Stimulated activated CD4-positive, alpha-beta T cell treated with anti-CD3 and anti-CD28 coated beads, Interleukin-4, amount 100 ng/mL, for 48 hours (primary cell): Measurements from ENCODE around the gene SEMA3F.

Experiments used
- DNase-seq, 2 donors: peaks; one replicate each; pipeline ENCODE4 v3.0.0-alpha.2; 2020; ENCODE audit warnings: low read depth in 2 of 2

The SEMA3F gene

DNA sequence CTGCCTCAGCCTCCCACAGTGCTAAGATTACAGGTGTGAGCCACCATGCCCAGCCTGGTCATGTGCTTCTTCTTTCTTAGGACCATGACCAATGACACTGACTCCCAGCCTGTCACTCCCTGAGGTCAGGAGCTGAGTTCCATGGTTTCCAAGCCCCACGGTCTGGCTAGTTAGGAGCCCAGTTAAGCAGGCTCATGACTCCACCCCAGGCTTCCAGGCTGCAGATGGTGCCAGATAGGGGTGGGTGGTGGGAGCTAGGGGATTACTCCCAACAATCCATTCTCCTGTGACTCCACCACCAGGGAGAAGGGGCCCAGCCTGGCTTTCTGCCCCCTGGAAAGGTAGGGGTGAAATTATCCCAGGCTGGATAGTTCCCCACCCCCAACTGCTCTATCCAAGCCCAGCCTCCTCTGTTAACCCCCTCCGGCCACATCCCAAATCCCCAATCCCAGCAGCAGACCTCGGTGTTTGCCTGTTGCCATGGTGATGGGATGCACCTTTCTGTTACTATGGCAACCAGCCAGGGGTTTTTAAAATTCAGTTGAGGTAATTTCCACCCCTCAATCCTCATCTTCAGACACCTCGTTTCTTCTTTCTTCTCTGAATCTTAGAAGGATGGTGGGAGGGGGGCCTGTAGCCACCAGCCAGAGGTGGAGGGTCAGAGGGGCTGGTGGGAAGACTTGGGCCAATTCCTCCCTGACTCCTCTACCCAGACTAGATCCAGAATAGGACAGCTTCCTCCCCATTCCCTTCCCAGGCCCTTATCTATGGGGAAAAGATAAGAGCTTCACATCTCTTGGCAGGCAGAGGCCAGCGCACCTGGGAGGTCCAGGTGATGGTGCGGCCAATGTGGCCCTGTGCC is 22.5 kb upstream of the SEMA3F start:
- no peak for DNase-seq

DNA sequence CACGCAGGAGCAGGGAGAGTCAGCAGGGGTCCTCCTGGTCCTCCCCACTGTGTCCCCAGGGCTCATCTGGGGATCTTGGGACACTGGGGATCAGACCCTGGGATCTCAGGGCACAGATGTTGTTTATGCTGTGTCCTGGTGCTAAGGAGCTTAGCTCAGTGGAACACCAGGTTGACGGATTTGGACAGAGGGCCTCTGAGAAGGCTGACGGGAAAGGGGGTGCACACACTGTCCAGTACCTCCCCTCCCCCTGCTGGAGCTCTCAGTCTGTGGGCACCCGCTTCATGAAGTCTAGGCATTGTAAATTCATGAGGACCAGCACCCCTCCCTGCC is 21.9 kb upstream of the SEMA3F start:
- DNase-seq: no peak

GRCh38 chr3:50134367-50134766 is 20.8 kb upstream of the SEMA3F start:
- DNase-seq: no peak

DNA sequence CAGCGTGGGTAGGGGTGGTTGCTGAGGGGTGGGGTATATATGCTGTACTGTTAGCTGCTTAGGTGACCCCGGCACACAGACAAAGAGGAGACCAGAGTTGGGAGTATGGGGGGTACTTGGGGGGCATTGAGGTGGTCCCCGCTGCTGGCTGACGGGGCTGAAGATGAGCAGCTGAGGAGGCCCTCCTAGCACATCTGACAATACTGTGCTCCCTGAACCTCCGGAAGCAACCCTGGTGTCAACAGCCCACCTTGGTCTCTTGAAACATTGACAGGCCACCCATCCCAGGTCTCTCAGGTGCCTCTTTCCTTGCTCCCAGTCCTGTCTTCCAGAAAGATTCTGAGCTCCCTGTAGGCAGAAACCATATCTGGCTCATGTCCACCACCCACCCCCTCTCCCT is 19.2 kb upstream of the SEMA3F start:
- DNase-seq: no peak

DNA sequence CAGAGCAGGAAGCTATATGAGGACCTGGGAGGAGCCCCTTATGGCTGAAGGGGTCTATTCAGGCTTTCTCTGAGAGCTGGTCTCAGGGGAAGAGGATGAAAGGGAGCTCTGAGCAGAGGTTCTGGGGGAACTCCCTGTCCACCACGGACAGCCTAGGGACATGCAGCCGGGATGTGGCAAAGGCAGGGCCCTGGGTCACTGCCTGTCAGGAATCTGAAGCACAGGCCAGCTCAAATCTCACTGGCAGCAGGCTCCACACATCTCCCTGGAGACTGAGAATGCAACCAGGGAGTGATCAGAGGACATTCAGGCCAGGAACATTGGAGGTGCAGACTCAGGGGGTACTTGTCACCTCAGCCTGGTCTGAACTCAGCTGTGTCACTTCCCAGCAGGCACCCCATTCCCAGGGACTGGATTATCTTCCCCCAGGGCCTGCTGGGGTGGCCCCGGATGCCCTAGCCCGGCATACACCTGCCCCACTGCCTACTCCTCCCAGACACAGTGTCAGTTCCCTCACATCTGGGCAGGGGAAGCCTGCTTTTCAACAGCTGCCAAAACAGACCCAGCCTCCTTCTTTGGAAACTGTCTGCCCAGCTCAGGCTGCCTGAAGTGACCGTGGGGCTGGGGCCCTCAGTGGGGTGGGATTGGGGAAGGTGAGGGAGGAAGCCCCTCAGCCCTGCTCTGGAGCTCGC is 18.3 kb upstream of the SEMA3F start:
- DNase-seq: no peak

- no peak for DNase-seq
Observed at GRCh38 chr3:50137531-50137930, 17.6 kb upstream of the SEMA3F start.

DNA sequence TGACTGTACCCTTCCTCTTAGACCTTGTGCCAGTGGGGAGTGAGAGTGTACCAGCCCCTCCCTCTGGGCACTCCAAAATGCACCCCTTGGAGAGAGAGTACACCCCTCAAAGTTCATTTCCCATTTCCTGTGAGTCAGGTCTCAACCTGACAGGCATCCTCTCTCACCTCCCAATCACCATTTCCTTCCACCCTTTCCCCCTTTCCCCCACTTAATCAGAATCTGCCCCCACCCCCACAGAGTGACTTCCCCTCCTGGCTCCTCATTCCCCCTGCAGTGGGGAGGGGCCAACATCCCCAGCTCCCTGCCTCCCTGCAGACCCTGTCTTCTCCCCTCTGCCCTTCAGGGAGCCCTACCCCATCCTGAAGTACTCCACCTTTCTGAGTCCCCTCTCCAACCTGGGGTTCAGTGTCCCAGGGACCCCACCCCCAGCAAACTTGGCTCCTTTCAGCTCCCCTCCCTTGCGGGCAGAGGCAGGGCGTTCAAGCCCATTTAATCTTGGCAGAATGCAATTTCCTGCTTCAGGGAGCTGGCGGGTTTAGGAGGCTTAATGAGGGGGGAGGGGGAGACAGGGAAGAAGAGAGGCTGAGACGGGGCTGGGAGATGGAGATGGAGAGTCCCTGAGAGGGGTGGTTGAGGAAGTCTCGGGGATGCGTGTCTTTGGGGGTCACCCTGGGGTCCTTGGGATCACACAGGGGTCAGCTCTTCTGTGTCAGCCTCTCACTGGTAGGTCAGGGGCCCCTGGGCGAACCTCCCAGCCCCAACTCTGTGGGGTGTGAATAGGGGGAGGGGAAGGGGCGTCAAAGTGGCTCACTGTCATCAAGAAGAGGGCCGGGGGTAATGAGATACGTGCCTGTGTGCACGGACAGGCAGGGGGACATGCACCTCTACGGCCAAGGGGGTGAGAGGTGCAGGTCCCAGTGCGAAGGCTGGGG is 16.6 kb upstream of the SEMA3F start:
- no peak for DNase-seq

- no peak for DNase-seq
Observed at GRCh38 chr3:50139308-50139707, 15.8 kb upstream of the SEMA3F start.

- DNase-seq: no peak
Observed at GRCh38 chr3:50139718-50140423, 15.3 kb upstream of the SEMA3F start.

GRCh38 chr3:50140990-50141389 is 14.1 kb upstream of the SEMA3F start:
- DNase-seq: no peak

GRCh38 chr3:50146316-50146901 is 8.7 kb upstream of the SEMA3F start:
- DNase-seq: no peak

GRCh38 chr3:50147016-50147415 is 8.1 kb upstream of the SEMA3F start:
- DNase-seq: no peak

DNA sequence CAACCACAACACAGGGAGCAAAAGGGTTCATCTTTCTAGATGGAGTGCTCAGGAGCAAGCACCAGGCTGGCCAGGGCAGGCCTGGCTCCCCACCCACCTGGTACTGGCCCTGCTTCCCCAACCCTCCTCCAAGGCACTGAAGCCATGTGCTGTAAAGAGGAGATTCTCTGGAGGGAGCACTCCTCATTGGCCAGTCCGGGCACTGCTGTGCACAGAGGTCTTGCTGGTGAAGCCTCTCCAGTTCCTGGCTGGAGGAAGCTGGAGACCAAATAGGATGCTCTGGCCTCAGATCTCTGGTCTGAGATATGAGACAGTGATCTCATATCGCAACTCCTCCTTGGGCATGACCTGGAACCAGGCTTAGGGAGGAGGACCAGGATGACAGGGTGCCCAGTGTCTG is 7.7 kb upstream of the SEMA3F start:
- no peak for DNase-seq

DNA sequence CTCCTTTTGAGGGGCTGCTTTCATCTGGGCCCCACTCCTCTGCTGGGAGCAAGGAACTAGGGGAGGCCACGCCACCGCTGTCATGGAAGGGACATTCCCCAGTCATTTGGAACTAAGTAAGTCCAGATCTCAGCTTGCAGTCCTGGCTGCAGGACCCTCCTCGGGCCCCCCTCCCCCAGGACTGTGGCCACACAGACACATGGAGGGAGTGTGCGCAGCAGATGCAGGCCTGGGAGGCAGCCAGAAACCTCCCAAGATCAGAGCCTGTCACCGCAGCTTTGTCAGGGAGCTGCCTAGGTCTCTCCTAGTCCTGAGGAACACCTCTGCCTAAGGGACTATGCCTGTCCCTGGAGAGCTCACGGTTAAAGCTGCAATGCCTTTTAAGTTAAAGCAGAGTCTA is 7.3 kb upstream of the SEMA3F start:
- no peak for DNase-seq

DNA sequence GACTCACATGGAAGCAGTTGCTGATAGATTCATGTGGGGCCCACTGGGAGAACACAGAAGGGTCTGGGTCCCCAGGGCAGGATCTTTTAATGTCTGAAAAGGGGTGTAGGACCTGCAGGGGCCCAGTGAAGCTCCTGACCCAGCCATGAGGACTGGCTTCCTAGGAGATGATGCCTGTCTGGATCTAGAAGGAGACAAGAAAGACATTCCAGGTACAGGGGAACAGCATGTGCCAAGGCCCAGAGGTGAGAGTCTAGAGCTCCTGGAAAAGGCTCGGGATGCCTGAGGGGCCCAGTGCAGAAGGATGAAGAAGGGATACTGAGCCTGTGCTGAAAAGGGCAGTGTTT is 4.7 kb upstream of the SEMA3F start:
- no peak for DNase-seq

DNA sequence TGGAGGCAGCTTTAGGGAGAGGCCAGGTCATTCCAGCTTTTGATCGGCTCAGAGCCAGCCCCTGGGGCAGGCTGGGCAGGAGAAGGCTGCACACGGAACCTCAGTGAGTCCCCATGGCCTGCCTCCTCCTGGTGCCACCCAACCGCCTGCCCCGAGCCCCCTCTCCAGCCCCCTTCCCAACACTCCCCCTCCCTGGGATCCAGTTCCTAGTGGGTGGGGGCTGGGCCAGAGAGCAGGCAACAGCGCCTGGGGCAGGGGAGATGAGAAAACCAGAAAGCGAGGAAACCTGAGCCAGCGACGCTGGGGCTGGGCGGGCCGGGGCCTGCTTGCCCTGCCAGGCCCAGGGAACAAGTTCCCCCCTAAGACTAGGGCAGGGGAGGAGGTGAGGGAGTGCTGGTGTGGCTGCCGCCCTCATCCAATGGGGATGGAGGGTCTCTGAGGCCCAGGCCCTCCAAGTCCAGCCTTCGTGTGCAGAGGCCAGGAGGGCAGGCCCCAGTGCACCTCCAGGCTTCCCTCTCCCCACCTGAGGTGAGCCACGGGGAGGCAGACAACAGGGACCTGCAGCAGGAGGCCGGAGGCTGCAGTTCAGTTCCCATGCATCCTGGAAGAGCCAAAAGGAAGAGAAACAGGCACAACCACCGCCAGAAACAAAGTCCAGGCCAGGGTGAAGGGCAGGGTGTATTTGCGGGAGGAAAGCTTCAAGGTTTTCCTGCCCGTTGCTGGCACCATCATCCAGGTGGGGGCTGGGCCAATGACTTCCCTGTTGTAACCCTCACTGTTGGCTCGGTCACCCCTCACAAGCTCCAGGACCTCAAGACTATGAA is 4.0 kb upstream of the SEMA3F start:
- no peak for DNase-seq

GRCh38 chr3:50151728-50152127 is 3.4 kb upstream of the SEMA3F start:
- no peak for DNase-seq

GRCh38 chr3:50153782-50154475 is 1.2 kb upstream of the SEMA3F start:
- DNase-seq: no peak

DNA sequence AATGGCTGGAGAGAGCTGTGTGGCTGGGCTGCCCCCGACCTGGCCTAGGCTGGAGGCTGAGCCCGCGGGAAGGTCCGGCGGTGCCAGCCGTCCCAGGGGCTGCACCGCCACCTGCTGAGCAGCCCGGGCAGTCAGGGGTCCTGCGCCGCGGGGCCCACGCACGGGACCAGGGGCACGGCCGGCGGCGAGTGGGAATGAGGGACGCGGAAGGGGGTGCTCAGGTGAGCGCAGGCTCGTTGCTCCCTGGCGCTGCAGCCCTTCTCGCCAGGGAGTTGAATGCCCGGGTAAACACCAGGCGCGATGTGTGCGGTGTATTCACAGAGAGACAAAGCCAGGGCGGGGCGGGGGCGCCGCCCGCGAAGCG is 666 bp upstream of the SEMA3F start:
- no peak for DNase-seq

- no peak for DNase-seq
Observed at GRCh38 chr3:50155491-50155878, 361 bp downstream of the SEMA3F start.
